Effector CD8-positive, alpha-beta T cell (primary cell): ENCODE results near the gene FRYL.
"Not testable (repeated sequence)": the region's sequence is repeated elsewhere in the genome, so short reads cannot be mapped to it uniquely, and the experiment has no call there.

Experiments used
- DNase-seq: peaks from one replicate; lab custom pipeline; 2025; lab: John Stamatoyannopoulos, UW

Gene FRYL

GRCh38 chr4:48746608-48747362, 33.3 kb downstream of the FRYL start:
- no peak for DNase-seq

GRCh38 chr4:48745223-48745622, 34.9 kb downstream of the FRYL start:
- DNase-seq = not testable (repeated sequence)

GRCh38 chr4:48742412-48742811, 37.7 kb downstream of the FRYL start:
- DNase-seq = no peak

DNA sequence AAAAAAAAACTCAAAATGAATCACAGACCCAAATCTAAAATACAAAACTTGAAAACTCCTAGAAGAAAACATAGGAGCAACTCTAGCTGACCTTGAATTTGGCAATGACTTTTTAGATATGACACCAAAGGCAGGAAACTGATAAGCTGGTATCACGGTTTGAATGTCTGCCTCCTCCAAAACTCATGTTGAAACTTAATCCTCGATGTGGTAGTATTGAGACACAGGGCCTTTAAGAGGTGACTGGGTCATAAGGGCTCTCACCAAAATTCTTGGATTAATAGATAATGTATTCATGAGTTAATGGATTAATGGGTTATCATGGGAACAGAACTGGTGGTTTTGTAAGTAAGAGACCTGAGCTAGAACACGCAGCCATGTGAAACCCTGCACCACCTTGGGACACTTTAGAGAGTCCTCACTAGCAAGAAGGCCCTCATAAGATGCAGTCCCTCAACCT, 40.5 kb downstream of the FRYL start:
- DNase-seq = no peak

GRCh38 chr4:48738856-48739255, 41.2 kb downstream of the FRYL start:
- DNase-seq = no peak

DNA sequence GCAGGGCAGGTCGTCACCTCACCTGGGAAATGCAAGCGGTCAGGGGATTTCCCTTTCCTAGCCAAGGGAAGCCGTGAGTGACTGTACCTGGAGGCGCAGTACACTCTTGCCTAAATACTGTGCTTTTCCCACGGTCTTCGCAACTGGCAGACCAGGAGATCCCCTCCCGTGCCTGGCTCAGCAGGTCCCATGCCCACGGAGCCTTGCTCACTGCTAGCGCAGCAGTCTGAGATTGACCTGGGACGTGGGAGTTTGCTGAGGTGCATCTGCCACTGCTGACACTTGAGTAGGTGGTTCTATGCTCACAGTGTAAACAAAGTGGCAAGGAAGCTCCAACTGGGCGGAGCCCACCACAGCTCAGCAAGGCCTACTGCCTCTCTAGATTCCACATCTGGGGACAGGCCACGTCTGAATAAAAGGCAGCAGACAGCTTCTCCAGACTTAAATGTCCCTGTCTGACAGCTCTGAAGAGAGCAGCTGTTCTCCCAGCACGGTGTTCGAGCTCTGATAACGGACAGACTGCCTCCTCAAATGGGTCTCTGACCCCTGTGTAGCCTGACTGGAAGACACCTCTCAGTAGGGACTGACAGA, 51.1 kb downstream of the FRYL start:
- DNase-seq = not testable (repeated sequence)

DNA sequence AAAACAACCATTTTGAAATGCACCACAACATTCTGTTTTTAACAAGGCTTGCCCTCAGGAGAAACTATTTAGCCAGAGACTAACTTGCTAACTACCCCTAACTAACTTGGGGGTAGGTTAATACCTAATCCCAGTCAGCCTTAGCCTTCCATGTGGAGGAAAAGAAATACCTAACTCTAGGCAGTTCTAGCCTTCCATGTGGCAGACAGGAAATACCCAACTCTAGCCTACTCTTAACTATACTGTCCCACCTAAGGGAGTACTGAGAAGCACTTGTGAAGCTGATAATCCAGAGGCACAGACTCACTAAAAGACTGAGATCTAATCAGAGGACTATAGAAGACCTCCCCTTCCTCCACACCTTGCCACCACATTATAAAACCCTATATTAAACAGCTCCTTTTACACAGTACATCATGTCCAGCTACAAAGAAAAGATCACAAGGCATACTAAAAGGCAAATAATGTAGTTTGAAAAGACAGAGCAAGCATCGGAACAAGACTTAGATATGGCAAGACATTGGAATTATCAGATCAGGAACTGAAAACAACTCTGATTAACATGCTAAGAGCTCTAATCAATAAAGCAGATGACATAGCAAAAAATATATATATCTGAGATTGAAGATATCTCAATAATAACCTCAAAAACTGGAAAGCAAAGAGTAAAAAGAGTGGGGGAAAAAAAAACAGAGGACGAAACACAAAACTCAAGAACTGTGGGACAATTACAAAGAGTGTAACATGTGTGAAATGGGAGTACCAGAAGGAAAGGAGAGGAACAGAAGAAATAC, 52.2 kb downstream of the FRYL start:
- no peak for DNase-seq

GRCh38 chr4:48725414-48725813, 54.7 kb downstream of the FRYL start:
- no peak for DNase-seq

- DNase-seq = no peak
Measured at GRCh38 chr4:48722509-48723446, 57.3 kb downstream of the FRYL start.

GRCh38 chr4:48720459-48720858, 59.6 kb downstream of the FRYL start:
- no peak for DNase-seq

GRCh38 chr4:48718818-48719465, 61.1 kb downstream of the FRYL start:
- no peak for DNase-seq

DNA sequence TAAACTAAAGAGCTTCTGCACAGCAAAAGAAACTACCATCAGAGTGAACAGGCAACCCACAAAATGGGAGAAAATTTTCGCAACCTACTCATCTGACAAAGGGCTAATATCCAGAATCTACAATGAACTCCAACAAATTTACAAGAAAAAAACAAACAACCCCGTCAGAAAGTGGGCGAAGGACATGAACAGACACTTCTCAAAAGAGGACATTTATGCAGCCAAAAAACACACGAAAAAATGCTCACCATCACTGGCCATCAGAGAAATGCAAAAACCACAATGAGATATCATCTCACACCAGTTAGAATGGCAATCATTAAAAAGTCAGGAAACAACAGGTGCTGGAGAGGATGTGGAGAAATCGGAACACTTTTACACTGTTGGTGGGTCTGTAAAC, 63.8 kb downstream of the FRYL start:
- not testable (repeated sequence) for DNase-seq

DNA sequence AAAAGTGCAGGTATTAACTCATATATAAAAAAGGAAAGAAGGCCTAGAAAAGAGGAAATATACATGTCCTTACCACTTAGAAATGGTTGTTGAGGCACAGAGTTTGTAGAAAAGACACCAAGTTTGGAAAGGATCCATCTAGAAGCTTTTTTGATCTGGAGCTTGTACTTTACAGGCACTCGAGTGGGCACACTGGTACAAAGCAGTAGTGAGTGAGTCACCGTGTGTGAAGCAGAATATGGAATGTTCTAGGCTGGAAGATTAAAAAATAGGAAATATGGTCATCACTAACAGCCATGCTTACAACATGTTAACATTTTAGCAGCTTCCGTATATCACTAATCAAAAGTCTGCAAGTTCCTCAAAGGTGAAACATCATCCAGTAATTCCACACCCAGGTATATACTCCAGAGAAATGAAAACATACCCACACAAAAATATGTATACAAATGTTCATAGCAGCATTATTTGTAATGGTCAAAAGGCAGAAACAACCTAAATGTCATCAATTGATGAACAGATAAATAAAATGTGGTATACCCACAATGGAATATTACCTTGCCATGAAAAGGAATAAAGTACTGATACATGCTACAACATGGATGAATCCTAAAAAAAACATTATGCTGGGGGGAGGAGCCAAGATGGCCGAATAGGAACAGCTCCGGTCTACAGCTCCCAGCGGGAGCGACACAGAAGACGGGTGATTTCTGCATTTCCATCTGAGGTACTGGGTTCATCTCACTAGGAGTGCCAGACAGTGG, 69.5 kb downstream of the FRYL start:
- no peak for DNase-seq

GRCh38 chr4:48709901-48710300, 70.2 kb downstream of the FRYL start:
- DNase-seq = no peak

DNA sequence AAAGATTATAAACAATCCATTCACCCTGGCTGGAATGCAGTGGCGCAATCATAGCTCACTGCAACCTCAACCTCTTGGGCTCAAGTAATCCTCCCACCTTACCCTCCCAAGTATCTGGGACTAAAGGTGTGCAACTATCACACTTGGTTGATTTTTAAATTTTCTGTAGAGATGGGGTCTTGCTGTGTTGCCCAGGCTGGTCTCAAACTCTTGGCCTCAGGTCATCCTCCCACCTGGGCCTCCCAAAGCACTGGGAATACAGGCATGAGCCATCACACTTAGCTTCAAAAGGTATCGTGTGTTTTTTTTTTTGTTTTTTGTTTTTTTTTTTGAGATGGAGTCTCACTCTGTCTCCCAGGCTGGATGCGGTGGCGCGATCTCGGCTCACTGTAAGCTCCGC, 71.5 kb downstream of the FRYL start:
- no peak for DNase-seq

DNA sequence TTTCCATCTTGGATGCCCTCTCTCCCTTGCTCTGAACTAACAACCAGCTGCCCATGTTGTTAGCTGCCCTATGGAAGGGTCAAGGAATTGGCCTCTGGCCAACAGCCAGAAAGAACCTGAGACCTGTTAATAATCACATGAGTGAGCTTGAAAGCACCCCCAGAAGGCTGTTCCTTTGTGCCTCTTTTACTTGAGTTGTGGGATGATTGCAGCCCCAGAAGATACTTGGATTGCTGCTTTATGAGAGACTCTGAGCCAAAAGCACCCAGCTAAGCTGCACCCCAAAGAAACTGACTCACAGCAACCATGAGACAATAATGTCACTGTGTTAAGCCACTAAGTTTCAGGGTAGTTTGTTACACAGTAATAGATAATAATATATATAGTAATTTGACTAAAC, 73.3 kb downstream of the FRYL start:
- no peak for DNase-seq

DNA sequence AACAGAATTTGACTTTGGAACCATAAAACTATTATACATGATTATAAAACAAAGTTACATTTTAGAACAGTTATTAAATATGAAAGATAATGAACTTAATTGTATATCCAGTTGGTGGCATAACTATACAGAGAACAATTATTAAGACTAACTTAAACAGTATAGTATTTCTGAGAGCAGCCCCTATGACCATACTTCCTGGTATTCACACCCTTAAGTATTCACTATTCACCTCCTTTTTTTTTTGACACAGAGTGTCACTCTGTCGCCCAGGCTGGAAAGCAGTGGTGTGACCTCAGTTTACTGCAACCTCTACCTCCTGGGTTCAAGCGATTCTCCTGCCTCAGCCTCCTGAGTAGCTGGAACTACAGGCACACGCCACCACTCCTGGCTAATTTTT, 74.5 kb downstream of the FRYL start:
- no peak for DNase-seq

DNA sequence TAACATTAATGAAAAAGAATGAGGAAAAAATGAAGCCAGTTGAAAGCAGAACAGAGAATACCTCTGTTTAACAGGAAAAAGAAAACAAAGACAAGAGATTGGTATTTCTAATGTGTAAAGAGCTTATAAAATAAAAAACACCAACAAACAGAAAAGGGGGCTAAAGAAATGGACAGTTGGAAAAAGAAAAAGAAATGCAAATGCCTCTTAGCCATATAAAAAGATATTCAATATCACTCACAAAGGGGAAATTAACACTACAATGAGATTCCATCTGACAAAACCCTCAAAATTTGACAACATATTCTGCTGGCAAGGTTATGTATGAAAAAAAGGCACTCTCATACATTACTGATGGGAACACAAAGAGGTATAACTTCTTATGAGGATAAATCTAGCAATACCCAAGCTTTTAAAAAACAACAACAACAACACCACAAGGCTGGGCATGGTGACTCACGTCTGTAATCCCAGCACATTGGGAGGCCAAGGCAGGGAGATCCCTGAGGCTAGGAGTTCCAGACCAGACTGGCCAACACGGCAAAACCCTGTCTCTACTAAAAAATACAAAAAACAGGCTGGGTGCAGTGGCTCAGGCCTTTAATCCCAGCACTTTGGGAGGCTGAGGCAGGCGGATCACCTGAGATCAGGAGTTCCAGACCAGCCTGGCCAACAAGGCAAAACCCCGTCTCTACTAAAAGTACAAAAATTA, 75.8 kb downstream of the FRYL start:
- no peak for DNase-seq

DNA sequence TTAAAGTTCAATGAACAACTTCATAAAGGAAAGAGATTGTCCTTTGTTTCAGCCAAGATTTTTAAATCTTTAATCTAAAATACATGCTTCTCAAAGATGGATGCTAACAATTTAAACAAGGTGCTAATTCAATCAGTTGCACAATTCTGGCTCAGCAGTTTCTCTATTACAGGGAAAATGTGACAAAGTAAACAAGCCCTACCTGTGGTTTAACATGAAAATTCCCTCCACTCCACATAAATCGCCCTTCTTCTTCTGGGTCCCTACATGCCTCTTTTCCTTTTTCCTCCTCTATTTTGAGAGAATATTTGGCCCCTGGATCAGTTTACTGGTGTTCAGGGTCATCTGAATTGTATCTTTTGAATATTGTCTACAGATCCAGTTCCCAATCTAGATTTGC, 80.6 kb downstream of the FRYL start:
- no peak for DNase-seq
